SK-N-SH (cell line): Measurements from ENCODE around the gene ROPN1B. TPM values are rescaled to one million over a fixed set of nuclear protein-coding genes. Genes with fewer than 3 reads are reported as not detected.

ENCODE experiments used
- CTCF ChIA-PET: fragments of 300-600, 350-600 bp; formaldehyde crosslinking; extraction: SDS; loops from one replicate; lab custom pipeline; 2021; lab: Yijun Ruan, JAX
- POLR2A ChIA-PET: fragments of 350-600 bp; sonication (Branson Sonifier 250); formaldehyde crosslinking; extraction: SDS; loops from one replicate; lab custom pipeline; 2020; ENCODE audit warnings: antibody characterized with exemption, inconsistent platforms; lab: Yijun Ruan, JAX
- DNase-seq: peaks from one replicate; pipeline ENCODE4 v3.0.0; 2012
- H2AFZ ChIP-seq: fragments of 200-600 bp; sonication (generic); 2 replicates; pipeline ENCODE4 v1.8.1; 2016; ENCODE audit warnings: antibody characterized with exemption, mild to moderate bottlenecking, low read depth
- H3F3A ChIP-seq: fragments of 200-600 bp; sonication (generic); replicated peaks from 2 replicates; pipeline ENCODE3; 2016; ENCODE audit warnings: antibody characterized with exemption, mild to moderate bottlenecking; ENCODE audit not compliant: insufficient read depth
- H3K27ac ChIP-seq, 2 experiments: fragments of 200-500 bp in 1 of 2; fragments of 200-600 bp in 1 of 2; sonication (Bioruptor generic) in 1 of 2; sonication (generic), shearing (Covaris generic) in 1 of 2; 2 replicates each; pipeline versions ENCODE4 v1.5.1 to v1.6.1; 2014 to 2016; ENCODE audit warnings: low read depth in 2 of 2, inconsistent platforms in 1 of 2, low read length in 1 of 2, mild to moderate bottlenecking in 1 of 2, mixed read lengths in 1 of 2
- H3K27me3 ChIP-seq: fragments of 200-600 bp; sonication (generic), shearing (Covaris generic); 2 replicates; pipeline ENCODE4 v1.6.1; 2016; ENCODE audit warnings: mixed run types; ENCODE audit not compliant: insufficient read depth
- H3K36me3 ChIP-seq, 2 experiments: fragments of 200-500 bp in 1 of 2; fragments of 200-600 bp in 1 of 2; sonication (Bioruptor generic) in 1 of 2; sonication (generic) in 1 of 2; replicated peaks in 1 of 2; 2 replicates each; pipeline versions ENCODE3 to v1.5.1; 2014 to 2016; ENCODE audit warnings: low read length in 1 of 2, mild to moderate bottlenecking in 1 of 2; ENCODE audit not compliant: insufficient read depth in 2 of 2, control insufficient read depth in 1 of 2
- H3K4me1 ChIP-seq, 2 experiments: fragments of 200-500 bp in 1 of 2; fragments of 200-600 bp in 1 of 2; sonication (Bioruptor generic) in 1 of 2; sonication (generic), shearing (Covaris generic) in 1 of 2; 2 replicates each; pipeline versions ENCODE4 v1.5.1 to v1.6.1; 2014 to 2016; ENCODE audit warnings: low read depth in 1 of 2, low read length in 1 of 2, mixed run types in 1 of 2; ENCODE audit not compliant: insufficient read depth in 2 of 2, control insufficient read depth in 1 of 2
- H3K4me2 ChIP-seq: fragments of 200-600 bp; sonication (generic), shearing (Covaris generic); 2 replicates; pipeline ENCODE4 v1.6.1; 2017; ENCODE audit warnings: mixed run types
- H3K4me3 ChIP-seq, 2 experiments: fragments of 200-500 bp in 1 of 2; fragments of 200-600 bp in 1 of 2; sonication (Bioruptor generic) in 1 of 2; sonication (generic), shearing (Covaris generic) in 1 of 2; 2 replicates each; pipeline versions ENCODE4 v1.5.1 to v1.8.1; 2014 to 2016; ENCODE audit warnings: low read depth in 2 of 2, inconsistent platforms in 1 of 2, low read length in 1 of 2, mild to moderate bottlenecking in 1 of 2, mixed read lengths in 1 of 2, moderate library complexity in 1 of 2
- H3K79me2 ChIP-seq: fragments of 200-600 bp; sonication (generic); 2 replicates; pipeline ENCODE4 v1.8.1; 2017; ENCODE audit warnings: mild to moderate bottlenecking; ENCODE audit not compliant: insufficient read depth
- H3K9ac ChIP-seq: fragments of 200-600 bp; sonication (generic); 2 replicates; pipeline ENCODE4 v1.6.1; 2017; ENCODE audit warnings: mixed run types
- H3K9me2 ChIP-seq: fragments of 200-600 bp; sonication (generic); 2 replicates; pipeline ENCODE4 v1.6.1; 2017; ENCODE audit warnings: mixed run types
- H3K9me3 ChIP-seq: fragments of 200-600 bp; sonication (generic); 2 replicates; pipeline ENCODE4 v1.6.1; 2017; ENCODE audit warnings: mixed run types, mild to moderate bottlenecking, moderate library complexity
- H4K20me1 ChIP-seq: fragments of 200-600 bp; sonication (generic); 2 replicates; pipeline ENCODE4 v1.6.1; 2017; ENCODE audit warnings: mild to moderate bottlenecking, mixed run types; ENCODE audit not compliant: insufficient read depth
- CHD2 ChIP-seq: fragments of 150-350 bp; IDR thresholded peaks from 2 replicates; pipeline ENCODE4 v1.6.1; 2018; ENCODE audit warnings: low read length; ENCODE audit not compliant: partially characterized antibody
- CTCF ChIP-seq: fragments of 200-600 bp; sonication (generic); IDR thresholded peaks from 2 replicates; pipeline ENCODE4 v1.6.1; 2017; ENCODE audit warnings: antibody characterized with exemption, mild to moderate bottlenecking, moderate library complexity
- ELF1 ChIP-seq: IDR thresholded peaks from 2 replicates; pipeline ENCODE4 v1.4.0; 2012
- EP300 ChIP-seq, 2 experiments: IDR thresholded peaks; 2 replicates each; pipeline versions ENCODE4 v1.4.0 to v1.6.1; 2012; ENCODE audit warnings: borderline replicate concordance in 1 of 2, low read depth in 1 of 2, low read length in 1 of 2
- EZH2phosphoT487 ChIP-seq: fragments of 200-600 bp; sonication (generic); IDR thresholded peaks from 2 replicates; pipeline ENCODE4 v1.6.1; 2017; ENCODE audit warnings: low read depth, mixed run types, mild to moderate bottlenecking, antibody characterized with exemption, moderate library complexity, borderline replicate concordance
- FOSL2 ChIP-seq: IDR thresholded peaks from 2 replicates; pipeline ENCODE4 v1.4.0; 2012; ENCODE audit warnings: low read depth, mild to moderate bottlenecking, moderate library complexity, borderline replicate concordance
- FOXM1 ChIP-seq: IDR thresholded peaks from 2 replicates; pipeline ENCODE4 v1.4.0; 2012; ENCODE audit warnings: low read depth, mild to moderate bottlenecking
- GABPA ChIP-seq: IDR thresholded peaks from 2 replicates; pipeline ENCODE4 v1.4.0; 2012; ENCODE audit warnings: low read depth, mild to moderate bottlenecking
- GATA2 ChIP-seq: sonication (generic); formaldehyde crosslinking; IDR thresholded peaks from 2 replicates; pipeline ENCODE4 v1.5.0; 2020; ENCODE audit warnings: mild to moderate bottlenecking, missing genetic modification reagents
- IRF3 ChIP-seq: fragments of 150-350 bp; IDR thresholded peaks from 2 replicates; pipeline ENCODE4 v1.6.1; 2016; ENCODE audit warnings: mild to moderate bottlenecking, low read depth, low read length
- MAX ChIP-seq: IDR thresholded peaks from 2 replicates; pipeline ENCODE4 v1.4.0; 2012; ENCODE audit warnings: low read depth
- NRF1 ChIP-seq: IDR thresholded peaks from 2 replicates; pipeline ENCODE4 v1.6.1; 2012; ENCODE audit warnings: low read depth, mild to moderate bottlenecking, low read length
- PBX3 ChIP-seq: IDR thresholded peaks from 2 replicates; pipeline ENCODE4; 2012
- REST ChIP-seq: IDR thresholded peaks from 2 replicates; pipeline ENCODE4 v1.6.1; 2012; ENCODE audit warnings: mild to moderate bottlenecking, low read depth, low read length, moderate library complexity
- RFX5 ChIP-seq: IDR thresholded peaks from 2 replicates; pipeline ENCODE4 v1.6.1; 2012; ENCODE audit warnings: mild to moderate bottlenecking, improper control_type of control experiment, low read length
- RXRA ChIP-seq: IDR thresholded peaks from 2 replicates; pipeline ENCODE4 v1.4.0; 2012; ENCODE audit warnings: low read depth, mild to moderate bottlenecking, borderline replicate concordance
- SMC3 ChIP-seq: IDR thresholded peaks from 2 replicates; pipeline ENCODE4 v1.6.1; 2012; ENCODE audit warnings: low read depth, low read length, improper control_type of control experiment
- TCF12 ChIP-seq: IDR thresholded peaks from 2 replicates; pipeline ENCODE4 v1.4.0; 2012
- USF2 ChIP-seq: fragments of 150-350 bp; IDR thresholded peaks from 2 replicates; pipeline ENCODE4 v1.6.1; 2017; ENCODE audit warnings: antibody characterized with exemption, low read length, low read depth, borderline replicate concordance
- ZBTB33 ChIP-seq: IDR thresholded peaks from 2 replicates; pipeline ENCODE4 v1.4.0; 2012; ENCODE audit warnings: low read depth, borderline replicate concordance
- WGBS: methylation state at CpG from one replicate; pipeline ENCODE4 v1.1.6; 2017; ENCODE audit warnings: low lambda C conversion rate; 5-methylcytosine and 5-hydroxymethylcytosine counted together
- polyA plus RNA-seq, 3 experiments: library from polyadenylated mRNA; depleted of rRNA; stranded (reverse); fragments of >200 nt; gene quantifications; 2 replicates each; pipeline ENCODE4 v1.2.3, GENCODE V29; 2012

Gene ROPN1B
- polyA plus RNA-seq, 1 of the 3 experiments (the other 2 are of a cell fraction) = not detected

GRCh38 chr3:126016616-126017015 is 47.6 kb downstream of the ROPN1B start:
- no peak for DNase-seq
- POLR2A ChIA-PET = no interaction called here
- H3K79me2 ChIP-seq = no peaks in the 10 kb centered on the region
- TF ChIP-seq ELF1 (no peak), ZBTB33 (no peak), PBX3 (no peak), GATA2 (no peak), CHD2 (no peak), REST (no peak), GABPA (no peak), SMC3 (no peak), IRF3 (no peak), RFX5 (no peak), USF2 (no peak), RXRA (no peak), TCF12 (no peak), FOSL2 (no peak), EP300 (IDR thresholded peaks at IDR 0.05; ENCODE audit: borderline replicate concordance in 1 of 2, low read depth in 1 of 2, low read length in 1 of 2) (no peak), FOXM1 (no peak), CTCF (no peak), NRF1 (no peak), EZH2phosphoT487 (no peak), MAX (no peak)
- peaks cover 0 to 5% of the 10 kb centered on the region in 2 experiments; a peak in 1 of 4 replicates for H3K4me1 ChIP-seq
- H3K27me3 ChIP-seq = no peaks in the 10 kb centered on the region
- no peak overlapping the region for H3K4me2 ChIP-seq
- WGBS = 93% methylated on average over 8 of the region's 8 CpGs
- no peak overlapping the region for H3K4me3 ChIP-seq
- no peaks in the 10 kb centered on the region for H3F3A ChIP-seq
- no peak overlapping the region for H3K27ac ChIP-seq
- H4K20me1 ChIP-seq = no peaks in the 10 kb centered on the region
- no peak overlapping the region for H3K9ac ChIP-seq
- H2AFZ ChIP-seq = no peak overlapping the region
- no peaks in the 10 kb centered on the region for H3K9me3 ChIP-seq
- H3K9me2 ChIP-seq = no peaks in the 10 kb centered on the region
- CTCF ChIA-PET = interaction anchor here (0.8 kb wide), 1 partner anchor 10 kb away, joined by 3 read pairs; no protein-coding TSS in a partner anchor
- H3K36me3 ChIP-seq = peaks cover 0 to 4% of the 10 kb centered on the region in 2 experiments
